Ishikawa (cell line): ENCODE measurements around the gene KIAA0040.

Experiments
- CEBPB ChIP-seq: IDR thresholded peaks from 2 replicates; pipeline ENCODE4 v1.6.1; 2012
- CREB1 ChIP-seq: IDR thresholded peaks from 2 replicates; pipeline ENCODE4 v1.6.1; 2012; ENCODE audit warnings: low read depth
- EGR1 ChIP-seq: IDR thresholded peaks from 2 replicates; pipeline ENCODE4 v1.6.1; 2012
- EP300 ChIP-seq: IDR thresholded peaks from 2 replicates; pipeline ENCODE4 v1.6.1; 2012; ENCODE audit warnings: borderline replicate concordance
- FOXM1 ChIP-seq: IDR thresholded peaks from 2 replicates; pipeline ENCODE4 v1.6.1; 2012; ENCODE audit warnings: low read depth, borderline replicate concordance
- NFIC ChIP-seq: IDR thresholded peaks from 2 replicates; pipeline ENCODE4 v1.6.1; 2012
- RAD21 ChIP-seq: IDR thresholded peaks from 2 replicates; pipeline ENCODE4 v1.6.1; 2012; ENCODE audit warnings: low read depth
- TAF1 ChIP-seq: IDR thresholded peaks from 2 replicates; pipeline ENCODE4 v1.6.1; 2012; ENCODE audit warnings: low read depth, mild to moderate bottlenecking
- TCF12 ChIP-seq: IDR thresholded peaks from 2 replicates; pipeline ENCODE4 v1.6.1; 2012; ENCODE audit warnings: low read depth
- TEAD4 ChIP-seq: IDR thresholded peaks from 2 replicates; pipeline ENCODE4 v1.6.1; 2012
- USF1 ChIP-seq: IDR thresholded peaks from 2 replicates; pipeline ENCODE4 v1.6.1; 2012
- YY1 ChIP-seq: IDR thresholded peaks from 2 replicates; pipeline ENCODE4 v1.6.1; 2012; ENCODE audit warnings: low read depth
- ZBTB7A ChIP-seq: IDR thresholded peaks from 2 replicates; pipeline ENCODE4 v1.6.1; 2012; ENCODE audit warnings: low read depth
- TF ChIP-seq, protein P1 (sequence below): IDR thresholded peaks from 2 replicates; pipeline ENCODE4 v1.6.1; 2012
- TF ChIP-seq, protein P2 (sequence below): IDR thresholded peaks from 2 replicates; pipeline ENCODE4 v1.6.1; 2012; ENCODE audit warnings: low read depth, mild to moderate bottlenecking

KIAA0040 gene

GRCh38 chr1:175209493-175209921 is 16.9 kb upstream of the KIAA0040 start:
- TF ChIP-seq, protein P1, sequence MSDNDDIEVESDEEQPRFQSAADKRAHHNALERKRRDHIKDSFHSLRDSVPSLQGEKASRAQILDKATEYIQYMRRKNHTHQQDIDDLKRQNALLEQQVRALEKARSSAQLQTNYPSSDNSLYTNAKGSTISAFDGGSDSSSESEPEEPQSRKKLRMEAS, result no peak
- TF ChIP-seq NFIC (no peak), YY1 (no peak), TEAD4 (no peak), TCF12 (no peak), USF1 (no peak), CEBPB (no peak)

GRCh38 chr1:175208773-175209492 is 16.4 kb upstream of the KIAA0040 start:
- TF ChIP-seq TAF1, result no peak
- no peak for TF ChIP-seq TEAD4
- TF ChIP-seq EP300, result no peak

GRCh38 chr1:175207971-175208370 is 15.4 kb upstream of the KIAA0040 start:
- TF ChIP-seq YY1 (no peak), EGR1 (no peak), TEAD4 (no peak), TCF12 (no peak), CEBPB (no peak), RAD21 (no peak), EP300 (no peak), USF1 (no peak)
- TF ChIP-seq, protein P2, sequence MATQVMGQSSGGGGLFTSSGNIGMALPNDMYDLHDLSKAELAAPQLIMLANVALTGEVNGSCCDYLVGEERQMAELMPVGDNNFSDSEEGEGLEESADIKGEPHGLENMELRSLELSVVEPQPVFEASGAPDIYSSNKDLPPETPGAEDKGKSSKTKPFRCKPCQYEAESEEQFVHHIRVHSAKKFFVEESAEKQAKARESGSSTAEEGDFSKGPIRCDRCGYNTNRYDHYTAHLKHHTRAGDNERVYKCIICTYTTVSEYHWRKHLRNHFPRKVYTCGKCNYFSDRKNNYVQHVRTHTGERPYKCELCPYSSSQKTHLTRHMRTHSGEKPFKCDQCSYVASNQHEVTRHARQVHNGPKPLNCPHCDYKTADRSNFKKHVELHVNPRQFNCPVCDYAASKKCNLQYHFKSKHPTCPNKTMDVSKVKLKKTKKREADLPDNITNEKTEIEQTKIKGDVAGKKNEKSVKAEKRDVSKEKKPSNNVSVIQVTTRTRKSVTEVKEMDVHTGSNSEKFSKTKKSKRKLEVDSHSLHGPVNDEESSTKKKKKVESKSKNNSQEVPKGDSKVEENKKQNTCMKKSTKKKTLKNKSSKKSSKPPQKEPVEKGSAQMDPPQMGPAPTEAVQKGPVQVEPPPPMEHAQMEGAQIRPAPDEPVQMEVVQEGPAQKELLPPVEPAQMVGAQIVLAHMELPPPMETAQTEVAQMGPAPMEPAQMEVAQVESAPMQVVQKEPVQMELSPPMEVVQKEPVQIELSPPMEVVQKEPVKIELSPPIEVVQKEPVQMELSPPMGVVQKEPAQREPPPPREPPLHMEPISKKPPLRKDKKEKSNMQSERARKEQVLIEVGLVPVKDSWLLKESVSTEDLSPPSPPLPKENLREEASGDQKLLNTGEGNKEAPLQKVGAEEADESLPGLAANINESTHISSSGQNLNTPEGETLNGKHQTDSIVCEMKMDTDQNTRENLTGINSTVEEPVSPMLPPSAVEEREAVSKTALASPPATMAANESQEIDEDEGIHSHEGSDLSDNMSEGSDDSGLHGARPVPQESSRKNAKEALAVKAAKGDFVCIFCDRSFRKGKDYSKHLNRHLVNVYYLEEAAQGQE, result no peak

GRCh38 chr1:175206687-175207086 is 14.1 kb upstream of the KIAA0040 start:
- peak; percentile 42; the same call in 1 of the 2 replicates for TF ChIP-seq CEBPB
- TF ChIP-seq EGR1, result no peak

DNA sequence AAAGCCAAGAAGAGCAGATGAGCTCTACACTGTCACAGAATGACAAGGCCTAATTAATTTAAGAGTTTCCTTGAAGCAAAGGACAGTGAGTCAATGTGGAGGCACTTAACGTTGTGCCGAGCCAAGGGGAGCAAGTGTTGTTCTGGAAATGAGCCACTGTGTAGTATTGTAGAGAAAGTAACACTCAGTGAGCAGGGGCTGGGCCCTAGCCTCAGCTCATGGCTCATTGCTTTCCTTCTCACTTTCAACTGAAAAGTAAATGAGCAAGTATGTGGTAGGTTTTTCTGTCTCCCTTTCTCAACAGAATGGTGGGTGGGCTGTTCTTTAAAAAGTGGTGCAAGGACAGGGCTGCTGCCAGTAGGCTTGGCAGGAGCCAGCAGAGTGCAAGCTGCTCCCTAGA is 11.8 kb upstream of the KIAA0040 start:
- TF ChIP-seq ZBTB7A (no peak), TAF1 (no peak), TCF12 (no peak), TEAD4 (no peak), CREB1 (no peak), EP300 (no peak), CEBPB (no peak), EGR1 (no peak), NFIC (no peak), FOXM1 (no peak), USF1 (no peak), YY1 (no peak), RAD21 (no peak)
- TF ChIP-seq, protein P1, result no peak
- TF ChIP-seq, protein P2, result no peak

GRCh38 chr1:175203570-175204068 is 11.0 kb upstream of the KIAA0040 start:
- TF ChIP-seq RAD21, result no peak
- TF ChIP-seq CEBPB, result no peak
- no peak for TF ChIP-seq TCF12
- TF ChIP-seq TEAD4, result no peak
- TF ChIP-seq FOXM1, result no peak
- no peak for TF ChIP-seq TAF1
- no peak for TF ChIP-seq EP300
- TF ChIP-seq, protein P2, result no peak
- TF ChIP-seq, protein P1, result no peak
- TF ChIP-seq YY1, result no peak
- TF ChIP-seq ZBTB7A, result no peak
- TF ChIP-seq NFIC, result no peak
- TF ChIP-seq EGR1, result no peak
- TF ChIP-seq CREB1, result no peak
- no peak for TF ChIP-seq USF1
